ENCODE results near the gene NAGA. TPM values are rescaled to one million over a fixed set of nuclear protein-coding genes. Genes with fewer than 3 reads are reported as not detected.

The NAGA gene
- polyA plus RNA-seq, 3 donors, result 123 to 218 (median 200) TPM

- 100% methylated on average over 2 of the region's 8 CpGs for WGBS (ENCODE audit: insufficient coverage)
- Histone ChIP-seq H3K27ac (ENCODE audit: low read depth in 1 of 2, low read length in 2 of 2) (no peak overlapping the region), H3K9ac (ENCODE audit: insufficient read depth, low read length, poor library complexity, severe bottlenecking) (no peak overlapping the region), H3K9me3 (replicated peaks in 1 of 2; ENCODE audit: control insufficient read depth in 1 of 2, insufficient read depth in 1 of 2, low read length in 2 of 2) (no peaks in the 10 kb centered on the region), H3K4me3 (replicated peaks in 1 of 3; ENCODE audit: low read depth in 2 of 3, low read length in 3 of 3) (no peak overlapping the region), H3K79me2 (ENCODE audit: insufficient read depth, low read length) (peaks cover 79% of the 10 kb centered on the region), H4K20me1 (ENCODE audit: insufficient read depth, low read length) (peaks cover 25% of the 10 kb centered on the region), H3K27me3 (ENCODE audit: control insufficient read depth in 2 of 2, insufficient read depth in 2 of 2, low read length in 2 of 2) (no peaks in the 10 kb centered on the region), H3K36me3 (replicated peaks in 1 of 2; ENCODE audit: control insufficient read depth in 1 of 2, insufficient read depth in 2 of 2, low read length in 2 of 2) (peaks cover 39 to 65% of the 10 kb centered on the region in 2 donors), H2AFZ (ENCODE audit: insufficient read depth, low read depth, low read length, poor library complexity, severe bottlenecking) (no peak overlapping the region), H3K4me1 (ENCODE audit: control insufficient read depth in 1 of 2, insufficient read depth in 2 of 2, low read length in 2 of 2) (peaks cover 15 to 29% of the 10 kb centered on the region in 2 donors), H3K4me2 (replicated peaks; ENCODE audit: extremely low read depth, low read length, poor library complexity, severe bottlenecking) (no peak overlapping the region)
- H3K27ac Mint-ChIP-seq, result peak overlapping the region in 2 of 7 donors; percentile 60 to 63
- peaks cover 53 to 60% of the 10 kb centered on the region in 2 donors for H3K36me3 Mint-ChIP-seq
- H3K4me1 Mint-ChIP-seq, result peaks cover 28% of the 10 kb centered on the region
- H3K27me3 Mint-ChIP-seq (ENCODE audit: low read depth in 3 of 3), result no peaks in the 10 kb centered on the region
- DNase-seq, result no peak
- H3K9me3 Mint-ChIP-seq, result peaks cover 0 to 2% (median 0%) of the 10 kb centered on the region in 7 donors
- TF ChIP-seq, protein P1, sequence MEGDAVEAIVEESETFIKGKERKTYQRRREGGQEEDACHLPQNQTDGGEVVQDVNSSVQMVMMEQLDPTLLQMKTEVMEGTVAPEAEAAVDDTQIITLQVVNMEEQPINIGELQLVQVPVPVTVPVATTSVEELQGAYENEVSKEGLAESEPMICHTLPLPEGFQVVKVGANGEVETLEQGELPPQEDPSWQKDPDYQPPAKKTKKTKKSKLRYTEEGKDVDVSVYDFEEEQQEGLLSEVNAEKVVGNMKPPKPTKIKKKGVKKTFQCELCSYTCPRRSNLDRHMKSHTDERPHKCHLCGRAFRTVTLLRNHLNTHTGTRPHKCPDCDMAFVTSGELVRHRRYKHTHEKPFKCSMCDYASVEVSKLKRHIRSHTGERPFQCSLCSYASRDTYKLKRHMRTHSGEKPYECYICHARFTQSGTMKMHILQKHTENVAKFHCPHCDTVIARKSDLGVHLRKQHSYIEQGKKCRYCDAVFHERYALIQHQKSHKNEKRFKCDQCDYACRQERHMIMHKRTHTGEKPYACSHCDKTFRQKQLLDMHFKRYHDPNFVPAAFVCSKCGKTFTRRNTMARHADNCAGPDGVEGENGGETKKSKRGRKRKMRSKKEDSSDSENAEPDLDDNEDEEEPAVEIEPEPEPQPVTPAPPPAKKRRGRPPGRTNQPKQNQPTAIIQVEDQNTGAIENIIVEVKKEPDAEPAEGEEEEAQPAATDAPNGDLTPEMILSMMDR (IDR thresholded peaks at IDR 0.05), result no peak
- intact Hi-C loops (cut with micrococcal nuclease), result no loop called here
- H3K4me3 Mint-ChIP-seq, result no peak overlapping the region
Measured at GRCh38 chr22:42084874-42085273, 14.3 kb upstream of the NAGA start.

- H3K9ac ChIP-seq (ENCODE audit: insufficient read depth, low read length, poor library complexity, severe bottlenecking), result no peak overlapping the region
- no peak for DNase-seq
- Mint-ChIP-seq H3K27me3 (ENCODE audit: low read depth in 3 of 3) (peaks cover 0 to 3% (median 0%) of the 10 kb centered on the region in 3 donors), H3K27ac (peak overlapping the region in 1 of 7 donors; percentile 62), H3K4me1 (peaks cover 30% of the 10 kb centered on the region), H3K4me3 (no peak overlapping the region), H3K36me3 (peaks cover 47 to 61% of the 10 kb centered on the region in 2 donors), H3K9me3 (no peaks in the 10 kb centered on the region)
- WGBS (ENCODE audit: insufficient coverage), result 100% methylated on average over 2 of the region's 4 CpGs
- no peaks in the 10 kb centered on the region for H3K9me3 ChIP-seq (replicated peaks in 1 of 2; ENCODE audit: control insufficient read depth in 1 of 2, insufficient read depth in 1 of 2, low read length in 2 of 2)
- no peak overlapping the region for H3K27ac ChIP-seq (ENCODE audit: low read depth in 1 of 2, low read length in 2 of 2)
- no peaks in the 10 kb centered on the region for H3K27me3 ChIP-seq (ENCODE audit: control insufficient read depth in 2 of 2, insufficient read depth in 2 of 2, low read length in 2 of 2)
- H4K20me1 ChIP-seq (ENCODE audit: insufficient read depth, low read length), result peaks cover 19% of the 10 kb centered on the region
- peaks cover 39 to 59% of the 10 kb centered on the region in 2 donors for H3K36me3 ChIP-seq (replicated peaks in 1 of 2; ENCODE audit: control insufficient read depth in 1 of 2, insufficient read depth in 2 of 2, low read length in 2 of 2)
- no peak overlapping the region for H3K4me2 ChIP-seq (replicated peaks; ENCODE audit: extremely low read depth, low read length, poor library complexity, severe bottlenecking)
- intact Hi-C loops (cut with micrococcal nuclease), result no loop called here
- peaks cover 63% of the 10 kb centered on the region for H3K79me2 ChIP-seq (ENCODE audit: insufficient read depth, low read length)
- no peak overlapping the region for H3K4me3 ChIP-seq (replicated peaks in 1 of 3; ENCODE audit: low read depth in 2 of 3, low read length in 3 of 3)
- H2AFZ ChIP-seq (ENCODE audit: insufficient read depth, low read depth, low read length, poor library complexity, severe bottlenecking), result no peak overlapping the region
- TF ChIP-seq, protein P1 (IDR thresholded peaks at IDR 0.05), result no peak
- peaks cover 19 to 28% of the 10 kb centered on the region in 2 donors for H3K4me1 ChIP-seq (ENCODE audit: control insufficient read depth in 1 of 2, insufficient read depth in 2 of 2, low read length in 2 of 2)
Measured at GRCh38 chr22:42083119-42083518, 12.5 kb upstream of the NAGA start.

Data from CD14-positive monocyte (primary cell).